Activated CD4-positive, alpha-beta memory T cell treated with anti-CD3 and anti-CD28 coated beads, Interleukin-2, amount 10 ng/mL, durations not matched to agents 7 days and 5 days (primary cell): ENCODE data around the gene DAP. TPM values are rescaled to one million over a fixed set of nuclear protein-coding genes. Genes with fewer than 3 reads are reported as not detected.
A peak's percentile ranks its signal among the peaks of the same experiment; 100 is the strongest.

Experiments used
- CTCF ChIA-PET: fragments of 350-600 bp; sonication (Branson Sonifier 250); formaldehyde crosslinking; loops from one replicate; lab custom pipeline; 2021; ENCODE audit warnings: antibody characterized with exemption, inconsistent platforms; lab: Charles Lee
- POLR2A ChIA-PET: fragments of 350-600 bp; sonication (Branson Sonifier 250); formaldehyde crosslinking; loops from one replicate; lab custom pipeline; 2021; ENCODE audit warnings: antibody characterized with exemption; lab: Charles Lee
- DNase-seq: peaks from one replicate; pipeline ENCODE4 v3.0.0-alpha.2; 2020
- H3K27ac Mint-ChIP-seq: one replicate; pipeline ENCODE4 v1.8.0; 2021; ENCODE audit warnings: mild to moderate bottlenecking, mixed read lengths
- H3K27me3 Mint-ChIP-seq: one replicate; pipeline ENCODE4 v1.8.0; 2021; ENCODE audit warnings: mixed read lengths
- H3K36me3 Mint-ChIP-seq: one replicate; pipeline ENCODE4 v1.8.0; 2021; ENCODE audit warnings: low read depth, mixed read lengths
- H3K4me1 Mint-ChIP-seq: one replicate; pipeline ENCODE4 v1.8.0; 2021; ENCODE audit warnings: mixed read lengths
- H3K4me3 Mint-ChIP-seq: one replicate; pipeline ENCODE4 v1.8.0; 2021; ENCODE audit warnings: mild to moderate bottlenecking, mixed read lengths
- H3K9me3 Mint-ChIP-seq: one replicate; pipeline ENCODE4 v1.8.0; 2021; ENCODE audit warnings: mixed read lengths
- total RNA-seq, 2 experiments: library from RNA; stranded (reverse); gene quantifications; one replicate each; pipeline ENCODE4 v1.2.3, GENCODE V29; 2021

The DAP gene
- total RNA-seq, 2 experiments from 2014 or later, result 51.0 to 53.7 TPM

- peaks cover 24% of the 10 kb centered on the region for H3K4me1 Mint-ChIP-seq
- no peaks in the 10 kb centered on the region for H3K9me3 Mint-ChIP-seq
- POLR2A ChIA-PET, result no interaction called here
- peaks cover 5% of the 10 kb centered on the region for H3K36me3 Mint-ChIP-seq
- H3K27ac Mint-ChIP-seq, result no peak overlapping the region
- no peaks in the 10 kb centered on the region for H3K27me3 Mint-ChIP-seq
- no peak for DNase-seq
- H3K4me3 Mint-ChIP-seq, result no peak overlapping the region
- CTCF ChIA-PET, result interaction anchor here (0.6 to 2.7 kb wide), 4 partner anchors 10 to 510 kb away, joined by 3 to 8 read pairs (median 4); no protein-coding TSS in a partner anchor
These were observed 60.5 kb downstream of the DAP start for GRCh38 chr5:10700516-10700915.

- no peak overlapping the region for H3K27ac Mint-ChIP-seq
- ChIA-PET CTCF (no interaction called here), POLR2A (no interaction called here)
- peaks cover 7% of the 10 kb centered on the region for H3K36me3 Mint-ChIP-seq
- H3K4me1 Mint-ChIP-seq, result peaks cover 20% of the 10 kb centered on the region
- H3K9me3 Mint-ChIP-seq, result no peaks in the 10 kb centered on the region
- no peak overlapping the region for H3K4me3 Mint-ChIP-seq
- no peaks in the 10 kb centered on the region for H3K27me3 Mint-ChIP-seq
- no peak for DNase-seq
These were observed 61.0 kb downstream of the DAP start for GRCh38 chr5:10699987-10700386.

GRCh38 chr5:10699281-10699874, 61.7 kb downstream of the DAP start:
- Mint-ChIP-seq H3K4me3 (no peak overlapping the region), H3K9me3 (no peaks in the 10 kb centered on the region), H3K36me3 (peaks cover 6% of the 10 kb centered on the region), H3K27ac (no peak overlapping the region), H3K27me3 (no peaks in the 10 kb centered on the region), H3K4me1 (peaks cover 14% of the 10 kb centered on the region)
- ChIA-PET POLR2A (no interaction called here), CTCF (interaction anchor here (0.9 to 1.0 kb wide), 2 partner anchors 9 to 247 kb away, joined by 3 read pairs; no protein-coding TSS in a partner anchor)
- DNase-seq, result no peak

GRCh38 chr5:10695759-10696543, 65.1 kb downstream of the DAP start:
- Mint-ChIP-seq H3K27ac (no peak overlapping the region), H3K4me1 (peaks cover 5% of the 10 kb centered on the region), H3K36me3 (peaks cover 4% of the 10 kb centered on the region), H3K4me3 (no peak overlapping the region), H3K9me3 (no peaks in the 10 kb centered on the region), H3K27me3 (no peaks in the 10 kb centered on the region)
- ChIA-PET POLR2A (no interaction called here), CTCF (interaction anchor here (0.8 kb wide), 1 partner anchor 19 kb away, joined by 3 read pairs; no protein-coding TSS in a partner anchor)
- no peak for DNase-seq

GRCh38 chr5:10695055-10695649, 65.9 kb downstream of the DAP start:
- Mint-ChIP-seq H3K9me3 (no peaks in the 10 kb centered on the region), H3K27me3 (no peaks in the 10 kb centered on the region), H3K4me1 (peaks cover 6% of the 10 kb centered on the region), H3K4me3 (no peak overlapping the region), H3K36me3 (peaks cover 3% of the 10 kb centered on the region), H3K27ac (no peak overlapping the region)
- ChIA-PET CTCF (interaction anchor here (0.8 kb wide), 1 partner anchor 19 kb away, joined by 3 read pairs; no protein-coding TSS in a partner anchor), POLR2A (no interaction called here)
- DNase-seq, result no peak

GRCh38 chr5:10691826-10692785, 68.9 kb downstream of the DAP start:
- DNase-seq, result no peak
- no peak overlapping the region for H3K4me3 Mint-ChIP-seq
- H3K9me3 Mint-ChIP-seq, result no peaks in the 10 kb centered on the region
- POLR2A ChIA-PET, result interaction anchor here (0.5 kb wide), 1 partner anchor 238 kb away, joined by 3 read pairs; no protein-coding TSS in a partner anchor
- H3K27me3 Mint-ChIP-seq, result no peaks in the 10 kb centered on the region
- H3K27ac Mint-ChIP-seq, result no peak overlapping the region
- H3K36me3 Mint-ChIP-seq, result peaks cover 9% of the 10 kb centered on the region
- CTCF ChIA-PET, result interaction anchor here (0.6 to 1.8 kb wide), 2 partner anchors 65 to 332 kb away, joined by 4 to 5 read pairs; no protein-coding TSS in a partner anchor
- H3K4me1 Mint-ChIP-seq, result peaks cover 13% of the 10 kb centered on the region

- H3K36me3 Mint-ChIP-seq, result peaks cover 13% of the 10 kb centered on the region
- POLR2A ChIA-PET, result no interaction called here
- CTCF ChIA-PET, result interaction anchor here (0.6 to 2.2 kb wide), 9 partner anchors 8 to 441 kb away, joined by 3 to 27 read pairs (median 4); partner anchors contain the start of gene ATPSCKMT
- H3K4me3 Mint-ChIP-seq, result no peak overlapping the region
- no peak for DNase-seq
- no peaks in the 10 kb centered on the region for H3K27me3 Mint-ChIP-seq
- no peak overlapping the region for H3K27ac Mint-ChIP-seq
- H3K4me1 Mint-ChIP-seq, result peaks cover 15% of the 10 kb centered on the region
- H3K9me3 Mint-ChIP-seq, result no peaks in the 10 kb centered on the region
These were observed 70.3 kb downstream of the DAP start for GRCh38 chr5:10690460-10691440.

- POLR2A ChIA-PET, result interaction anchor here (1.1 kb wide), 1 partner anchor 55 kb away, joined by 5 read pairs; no protein-coding TSS in a partner anchor
- CTCF ChIA-PET, result interaction anchor here (0.6 to 2.2 kb wide), 9 partner anchors 13 to 440 kb away, joined by 3 to 27 read pairs (median 4); partner anchors contain the start of gene ATPSCKMT
- no peaks in the 10 kb centered on the region for H3K27me3 Mint-ChIP-seq
- H3K36me3 Mint-ChIP-seq, result peaks cover 19% of the 10 kb centered on the region
- H3K4me1 Mint-ChIP-seq, result peaks cover 20% of the 10 kb centered on the region
- DNase-seq, result peak; percentile 57
- H3K9me3 Mint-ChIP-seq, result no peaks in the 10 kb centered on the region
- H3K4me3 Mint-ChIP-seq, result no peak overlapping the region
- no peak overlapping the region for H3K27ac Mint-ChIP-seq
These were observed 71.5 kb downstream of the DAP start for GRCh38 chr5:10689391-10690081.

- no peak for DNase-seq
- no peaks in the 10 kb centered on the region for H3K27me3 Mint-ChIP-seq
- peaks cover 20% of the 10 kb centered on the region for H3K4me1 Mint-ChIP-seq
- ChIA-PET POLR2A (interaction anchor here (1.1 kb wide), 1 partner anchor 54 kb away, joined by 5 read pairs; no protein-coding TSS in a partner anchor), CTCF (interaction anchor here (0.9 to 2.2 kb wide), 7 partner anchors 13 to 236 kb away, joined by 3 to 27 read pairs (median 4); no protein-coding TSS in a partner anchor)
- no peaks in the 10 kb centered on the region for H3K9me3 Mint-ChIP-seq
- no peak overlapping the region for H3K4me3 Mint-ChIP-seq
- H3K27ac Mint-ChIP-seq, result no peak overlapping the region
- peaks cover 20% of the 10 kb centered on the region for H3K36me3 Mint-ChIP-seq
These were observed 72.3 kb downstream of the DAP start for GRCh38 chr5:10688651-10689171.

GRCh38 chr5:10686890-10687289, 74.1 kb downstream of the DAP start:
- H3K9me3 Mint-ChIP-seq, result no peaks in the 10 kb centered on the region
- no peaks in the 10 kb centered on the region for H3K27me3 Mint-ChIP-seq
- H3K27ac Mint-ChIP-seq, result no peak overlapping the region
- no peak for DNase-seq
- POLR2A ChIA-PET, result interaction anchor here (0.7 kb wide), 1 partner anchor 437 kb away, joined by 3 read pairs; the partner anchor contains the start of genes ATPSCKMT and CCT5
- peaks cover 28% of the 10 kb centered on the region for H3K36me3 Mint-ChIP-seq
- H3K4me1 Mint-ChIP-seq, result peaks cover 20% of the 10 kb centered on the region
- no peak overlapping the region for H3K4me3 Mint-ChIP-seq
- CTCF ChIA-PET, result interaction anchor here (1.0 to 1.9 kb wide), 2 partner anchors 60 to 235 kb away, joined by 3 to 7 read pairs; no protein-coding TSS in a partner anchor
